Psoas muscle (tissue), 8 donors: ENCODE data around the gene CEP68. TPM values are rescaled to one million over a fixed set of nuclear protein-coding genes. Genes with fewer than 3 reads are reported as not detected.

Experiments
- ATAC-seq, 4 donors: fragments of 200-7000 bp; cut with Tn5 transposase; one replicate each; pipeline ENCODE4 v1.9.1; 2020; ENCODE audit warnings: moderate library complexity in 3 of 4, mild to moderate bottlenecking in 2 of 4
- DNase-seq, 2 donors: peaks; one replicate each; pipeline ENCODE4 v3.0.0-alpha.2; 2020
- H3K27ac ChIP-seq: fragments of 200-600 bp; one replicate; pipeline ENCODE4 v1.8.0; 2022
- H3K27me3 ChIP-seq, 3 donors: fragments of 200-600 bp in 1 of 3; one replicate each; pipeline versions ENCODE4 v1.6.1 to v1.8.0; 2013 to 2022; ENCODE audit warnings: low read length in 2 of 3, mild to moderate bottlenecking in 2 of 3, moderate library complexity in 1 of 3; ENCODE audit not compliant: insufficient read depth in 3 of 3
- H3K36me3 ChIP-seq, 2 donors: fragments of 200-600 bp in 1 of 2; one replicate each; pipeline versions ENCODE4 v1.6.1 to v1.8.0; 2013 to 2022; ENCODE audit warnings: low read depth in 1 of 2, mild to moderate bottlenecking in 1 of 2, moderate library complexity in 1 of 2; ENCODE audit not compliant: insufficient read depth in 1 of 2
- H3K4me1 ChIP-seq: fragments of 200-600 bp; one replicate; pipeline ENCODE4 v1.8.0; 2022
- H3K4me3 ChIP-seq: fragments of 200-600 bp; one replicate; pipeline ENCODE4 v1.8.0; 2022; ENCODE audit warnings: mild to moderate bottlenecking
- H3K9me3 ChIP-seq: fragments of 200-600 bp; one replicate; pipeline ENCODE4 v1.8.0; 2022
- WGBS, 3 donors: extraction: QIAGEN DNeasy Blood & Tissue Kit; methylation state at CpG; one replicate each; pipeline versions ENCODE4 v1.1.6 to v1.1.7; 2013; 5-methylcytosine and 5-hydroxymethylcytosine counted together
- intact Hi-C, 2 donors: fragments of 100-400 bp; cut with DNase I; formaldehyde crosslinking; loops; one replicate each; pipeline versions ENCODE4 v1.11.0 to v1.14.2; 2022
- polyA plus RNA-seq, 3 donors: library from polyadenylated mRNA; stranded (reverse); fragments of 200-250 nt; gene quantifications; one replicate each; pipeline ENCODE4 v1.2.3, GENCODE V29; 2013
- total RNA-seq, 4 donors: library from RNA; stranded (reverse); fragmentation: NEBNext Ultra II Directional in 2 of 4; extraction: Animal tissue kit (Norgen Biotek cat#: 25700) in 2 of 4; gene quantifications; one replicate each; pipeline versions ENCODE4 v1.2.1 to v1.2.4, GENCODE V29; 2021 to 2023
- TF ChIP-seq, protein P1 (sequence below): fragments of 200-600 bp; IDR thresholded peaks from one replicate; pipeline ENCODE4 v1.8.0; 2022; ENCODE audit warnings: antibody characterized with exemption
- donor health status: healthy with polysubstance abuse.
- donor health status: DM: no; HTN: no; CAD: no; lungs with moderate emphysema.
- donor health status: Bipolar disorder and iron deficiency.
- donor health status: healthy.
- donor health status: DM: yes; HTN: yes; CAD: no.
- donor health status: DM: no; HTN: no; CAD: no.
- donor health status: DM: no; HTN: no; CAD: no.
- donor health status: DM: yes; HTN: yes; CAD: no.

Gene CEP68
- total and polyA plus RNA-seq, 7 donors: 7.3 to 63.3 (median 28.2) TPM

DNA sequence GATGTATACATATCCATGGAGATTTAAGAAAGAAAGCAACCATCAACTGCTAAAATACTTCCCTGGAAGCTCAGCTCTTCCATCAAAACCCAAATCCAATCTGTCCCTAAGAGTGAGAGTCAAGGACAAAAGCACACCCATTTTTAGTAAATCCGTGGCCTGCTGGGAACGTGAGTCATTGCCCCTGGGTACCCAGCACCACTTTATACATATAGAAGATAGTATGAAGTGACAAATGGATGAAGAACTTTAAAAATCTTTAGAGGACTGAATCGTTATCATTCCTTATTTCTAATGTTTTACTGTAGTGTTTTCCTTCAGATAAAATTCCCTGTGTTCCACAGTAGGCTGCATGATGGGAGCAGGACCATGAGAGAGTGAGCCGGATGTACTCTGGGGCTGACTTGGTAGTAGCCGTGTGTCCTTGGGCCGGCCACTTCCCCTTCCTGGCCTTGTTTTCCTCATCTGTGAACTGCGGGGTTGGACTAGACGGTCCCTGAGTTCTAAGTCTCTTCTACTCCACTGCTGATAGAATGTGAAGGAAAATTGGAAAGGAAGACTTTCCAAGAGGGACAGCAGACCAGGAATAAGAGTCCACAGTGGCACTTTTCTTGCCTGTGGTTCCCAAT, 28.5 kb upstream of the CEP68 start:
- Histone ChIP-seq H3K36me3 (peaks cover 0 to 13% of the 10 kb centered on the region in 2 donors), H3K4me1 (peaks cover 14% of the 10 kb centered on the region), H3K27me3 (no peaks in the 10 kb centered on the region), H3K4me3 (no peak overlapping the region), H3K27ac (no peak overlapping the region), H3K9me3 (no peaks in the 10 kb centered on the region)
- TF ChIP-seq, protein P1, sequence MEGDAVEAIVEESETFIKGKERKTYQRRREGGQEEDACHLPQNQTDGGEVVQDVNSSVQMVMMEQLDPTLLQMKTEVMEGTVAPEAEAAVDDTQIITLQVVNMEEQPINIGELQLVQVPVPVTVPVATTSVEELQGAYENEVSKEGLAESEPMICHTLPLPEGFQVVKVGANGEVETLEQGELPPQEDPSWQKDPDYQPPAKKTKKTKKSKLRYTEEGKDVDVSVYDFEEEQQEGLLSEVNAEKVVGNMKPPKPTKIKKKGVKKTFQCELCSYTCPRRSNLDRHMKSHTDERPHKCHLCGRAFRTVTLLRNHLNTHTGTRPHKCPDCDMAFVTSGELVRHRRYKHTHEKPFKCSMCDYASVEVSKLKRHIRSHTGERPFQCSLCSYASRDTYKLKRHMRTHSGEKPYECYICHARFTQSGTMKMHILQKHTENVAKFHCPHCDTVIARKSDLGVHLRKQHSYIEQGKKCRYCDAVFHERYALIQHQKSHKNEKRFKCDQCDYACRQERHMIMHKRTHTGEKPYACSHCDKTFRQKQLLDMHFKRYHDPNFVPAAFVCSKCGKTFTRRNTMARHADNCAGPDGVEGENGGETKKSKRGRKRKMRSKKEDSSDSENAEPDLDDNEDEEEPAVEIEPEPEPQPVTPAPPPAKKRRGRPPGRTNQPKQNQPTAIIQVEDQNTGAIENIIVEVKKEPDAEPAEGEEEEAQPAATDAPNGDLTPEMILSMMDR: no peak
- ATAC-seq (no peak), DNase-seq (no peak)
- intact Hi-C loops: no loop called here
- WGBS, 3 donors: 74 to 87% (median 78%) methylated on average over 8 of the region's 8 CpGs

DNA sequence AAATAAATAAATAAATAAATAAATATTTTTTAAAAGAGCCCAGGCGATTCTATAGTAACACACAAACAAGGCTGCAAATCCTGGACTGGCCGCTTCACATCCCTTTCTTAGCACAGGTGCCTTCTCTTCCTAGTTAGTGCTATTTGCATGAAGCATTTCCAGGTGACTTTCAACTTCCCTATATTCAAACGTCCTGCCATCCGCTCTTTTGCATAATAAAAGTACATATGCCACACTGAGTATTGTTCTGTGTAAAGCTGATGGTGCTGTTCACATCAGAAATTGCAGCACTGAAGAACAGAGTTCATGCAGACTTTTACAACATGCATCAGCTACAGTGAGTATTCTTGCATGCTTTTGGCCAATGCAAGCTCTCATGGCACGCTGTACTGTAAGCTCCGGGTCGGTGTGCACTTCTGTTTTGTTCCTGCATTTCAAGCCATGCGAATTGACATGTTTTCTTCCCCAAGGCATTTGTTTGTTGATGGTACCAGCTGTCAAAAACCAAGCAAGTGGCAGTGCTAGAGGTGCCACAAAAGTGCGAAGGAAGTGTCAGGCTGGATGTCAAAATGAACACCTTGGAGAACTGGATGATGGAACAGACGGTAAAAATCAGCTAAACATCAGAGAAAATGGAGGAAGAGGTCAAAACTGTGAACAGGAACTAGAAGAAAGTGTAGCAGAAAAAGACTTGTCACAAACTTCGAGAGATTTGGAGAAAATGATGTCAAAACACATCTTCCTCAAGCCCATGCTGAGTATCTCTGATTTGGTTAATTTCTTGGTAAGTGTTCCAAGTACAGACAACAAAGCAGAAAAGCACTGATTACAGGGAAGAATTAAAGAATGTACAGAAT, 25.5 kb upstream of the CEP68 start:
- 75 to 78% (median 77%) methylated on average over 11 of the region's 11 CpGs for WGBS, 3 donors

DNA sequence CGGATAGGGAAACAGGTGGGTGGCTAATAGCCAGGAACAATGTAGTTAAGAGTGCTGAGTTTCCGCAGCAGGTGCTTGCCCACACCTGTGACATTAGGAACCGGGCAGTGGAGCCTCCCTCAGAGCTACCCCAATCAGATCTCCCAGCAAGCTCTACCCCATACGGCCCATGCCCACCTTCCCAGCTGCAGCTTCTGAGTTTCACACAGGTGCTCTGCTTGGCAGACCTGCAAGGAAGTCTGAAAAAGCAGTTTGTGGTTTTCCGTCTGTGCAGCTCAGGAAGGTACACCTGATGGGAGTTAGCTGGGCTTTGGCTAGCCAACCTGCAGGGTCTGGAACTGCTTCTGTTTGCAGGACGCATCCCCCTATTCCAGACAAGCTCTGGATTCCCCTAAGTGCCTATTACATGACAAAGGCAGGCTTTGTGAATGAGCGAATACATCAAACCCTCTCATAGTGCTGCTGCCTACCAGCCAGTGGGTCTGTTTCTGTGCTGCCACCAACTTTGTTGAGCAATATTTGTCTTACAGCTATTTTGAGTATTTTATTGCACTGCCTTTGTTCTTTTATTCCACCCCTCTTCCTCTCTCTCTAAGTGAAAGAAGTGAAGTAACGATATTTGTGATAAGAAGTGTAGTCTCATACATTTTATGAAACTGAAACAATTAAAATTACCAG, 24.7 kb upstream of the CEP68 start:
- ATAC-seq (peak; percentile 29 to 49 (median 38)), DNase-seq (no peak)
- Histone ChIP-seq H3K4me1 (peaks cover 14% of the 10 kb centered on the region), H3K27me3 (no peaks in the 10 kb centered on the region), H3K36me3 (no peaks in the 10 kb centered on the region), H3K27ac (no peak overlapping the region), H3K9me3 (no peaks in the 10 kb centered on the region), H3K4me3 (no peak overlapping the region)
- 57 to 67% (median 58%) methylated on average over 8 of the region's 8 CpGs for WGBS, 3 donors
- intact Hi-C loops: no loop called here
- TF ChIP-seq, protein P1: no peak

More for the DNA sequence above, 25.5 kb upstream of the CEP68 start:
- Histone ChIP-seq H3K4me1 (peaks cover 14% of the 10 kb centered on the region), H3K4me3 (no peak overlapping the region), H3K36me3 (no peaks in the 10 kb centered on the region), H3K9me3 (no peaks in the 10 kb centered on the region), H3K27ac (no peak overlapping the region), H3K27me3 (no peaks in the 10 kb centered on the region)
- intact Hi-C loops: no loop called here
- DNase-seq: no peak
- TF ChIP-seq, protein P1: no peak
- no peak for ATAC-seq

DNA sequence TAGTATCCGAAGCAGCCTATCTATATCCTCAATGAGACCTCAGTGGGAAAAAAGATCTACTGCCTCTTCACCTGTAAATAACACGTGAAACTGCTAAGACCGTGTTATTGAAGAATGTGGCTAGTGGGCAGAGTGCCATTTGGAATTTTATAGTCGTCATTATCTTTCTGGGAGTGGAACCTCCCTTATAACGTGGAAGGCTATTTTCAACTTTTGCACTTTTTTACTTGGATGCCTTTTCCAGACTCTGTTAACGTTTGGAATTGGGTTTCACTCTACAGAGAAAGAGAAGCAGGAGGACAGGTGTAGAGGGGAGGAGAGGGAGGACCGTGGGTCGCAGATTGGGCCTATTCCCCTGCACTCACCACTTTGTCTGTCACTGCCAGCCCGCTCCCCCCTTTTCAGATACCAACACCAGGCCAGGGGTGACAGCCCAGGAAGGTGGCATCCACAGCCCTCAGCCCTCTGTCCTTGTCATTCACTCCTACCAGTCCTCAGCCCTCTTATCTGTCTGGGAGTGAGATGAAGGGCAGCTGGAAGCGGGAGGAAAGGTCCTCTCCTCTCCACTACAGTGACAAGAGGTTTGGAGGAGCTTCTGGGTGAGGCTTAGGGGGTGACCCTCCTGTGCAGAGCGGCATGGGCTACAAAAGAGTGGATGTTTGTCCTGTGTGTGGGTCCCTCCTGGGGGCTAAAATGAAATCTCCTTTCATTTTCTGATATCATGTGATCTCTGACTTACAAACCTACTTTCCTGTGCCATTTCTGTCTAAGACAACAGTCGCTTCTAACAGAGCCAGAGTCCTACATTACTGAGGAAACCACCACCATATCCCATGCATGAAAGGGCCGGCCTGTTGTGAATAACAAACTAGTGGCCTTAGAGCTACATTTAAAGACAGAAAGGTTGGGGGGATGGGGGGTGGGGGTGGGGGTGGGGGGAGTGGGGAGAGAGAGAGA, 23.9 kb upstream of the CEP68 start:
- Histone ChIP-seq H3K4me3 (no peak overlapping the region), H3K4me1 (peaks cover 14% of the 10 kb centered on the region), H3K27ac (no peak overlapping the region), H3K27me3 (no peaks in the 10 kb centered on the region), H3K9me3 (no peaks in the 10 kb centered on the region), H3K36me3 (no peaks in the 10 kb centered on the region)
- 46 to 54% (median 49%) methylated on average over 13 of the region's 13 CpGs for WGBS, 3 donors
- TF ChIP-seq, protein P1: no peak
- DNase-seq: no peak
- peak; percentile 32 to 80 (median 46) for ATAC-seq
- intact Hi-C loops: no loop called here
